Endodermal cell (in vitro differentiated cells): ENCODE results near the gene MAGEB17. TPM values are rescaled to one million over a fixed set of nuclear protein-coding genes. Genes with fewer than 3 reads are reported as not detected.
A peak's percentile ranks its signal among the peaks of the same experiment; 100 is the strongest.

Experiments used
- DNase-seq: peaks from one replicate; pipeline ENCODE4 v3.0.0-alpha.2; 2017
- H3K27ac ChIP-seq: 2 replicates; pipeline ENCODE4 v1.5.1; 2013; ENCODE audit warnings: mild to moderate bottlenecking, low read depth, low read length, moderate library complexity
- H3K27me3 ChIP-seq: 2 replicates; pipeline ENCODE4 v1.6.1; 2013; ENCODE audit warnings: mild to moderate bottlenecking, low read length, moderate library complexity; ENCODE audit not compliant: insufficient read depth, control insufficient read depth, poor library complexity, severe bottlenecking
- H3K36me3 ChIP-seq: 2 replicates; pipeline ENCODE4 v1.7.0; 2013; ENCODE audit warnings: mild to moderate bottlenecking, low read length, moderate library complexity; ENCODE audit not compliant: control insufficient read depth, insufficient read depth
- H3K4me1 ChIP-seq: one replicate; pipeline ENCODE4 v1.7.0; 2013; ENCODE audit warnings: low read length; ENCODE audit not compliant: control insufficient read depth, insufficient read depth
- H3K4me3 ChIP-seq: 2 replicates; pipeline ENCODE4 v1.5.1; 2013; ENCODE audit warnings: mild to moderate bottlenecking, low read length, moderate library complexity
- H3K9ac ChIP-seq: 2 replicates; pipeline ENCODE4 v1.6.1; 2013; ENCODE audit warnings: mild to moderate bottlenecking, low read length, moderate library complexity; ENCODE audit not compliant: poor library complexity, severe bottlenecking; ENCODE audit errors: extremely low read depth
- H3K9me3 ChIP-seq: 2 replicates; pipeline ENCODE4 v1.6.1; 2013; ENCODE audit warnings: mild to moderate bottlenecking, low read length, moderate library complexity; ENCODE audit not compliant: control insufficient read depth
- H3K27ac Mint-ChIP-seq: 2 replicates; pipeline ENCODE4 v1.8.0; 2020; ENCODE audit warnings: mixed read lengths
- H3K27me3 Mint-ChIP-seq: 2 replicates; pipeline ENCODE4 v1.8.0; 2021; ENCODE audit warnings: mild to moderate bottlenecking, mixed read lengths; ENCODE audit not compliant: insufficient read depth
- H3K36me3 Mint-ChIP-seq: 2 replicates; pipeline ENCODE4 v1.8.0; 2020; ENCODE audit warnings: low read depth, mixed read lengths
- H3K4me1 Mint-ChIP-seq: 2 replicates; pipeline ENCODE4 v1.8.0; 2020; ENCODE audit warnings: mixed read lengths
- H3K4me3 Mint-ChIP-seq: 2 replicates; pipeline ENCODE4 v1.8.0; 2020; ENCODE audit warnings: mild to moderate bottlenecking, moderate library complexity, mixed read lengths
- H3K9me3 Mint-ChIP-seq: 2 replicates; pipeline ENCODE4 v1.8.0; 2020; ENCODE audit warnings: mild to moderate bottlenecking, mixed read lengths
- CTCF ChIP-seq: fragments of 200-600 bp; sonication (generic); conservative IDR thresholded peaks from 2 replicates; pipeline ENCODE4 v1.5.0; 2021; ENCODE audit warnings: antibody characterized with exemption, mild to moderate bottlenecking
- WGBS, 2 experiments: methylation state at CpG; one replicate each; pipeline versions ENCODE4 v1.1.5 to v1.1.7; 2013; ENCODE audit warnings: missing lambda C conversion rate in 2 of 2, mixed read lengths in 1 of 2; ENCODE audit not compliant: insufficient coverage in 1 of 2, insufficient read length in 1 of 2; 5-methylcytosine and 5-hydroxymethylcytosine counted together
- total RNA-seq, 2 donors: library from RNA; stranded (reverse); fragmentation: NEBNext Ultra II Directional in 1 of 2; extraction: Animal tissue kit (Norgen Biotek cat#: 25700) in 1 of 2; gene quantifications; 2 replicates in 1 of 2; 3 replicates in 1 of 2; pipeline ENCODE4 v1.2.1, GENCODE V29; 2021

The MAGEB17 gene
- total RNA-seq, 2 donors from 2014 or later: 0.33 to 0.44 TPM

GRCh38 chrX:16130707-16131106 lies 36.6 kb upstream of the MAGEB17 start:
- Histone ChIP-seq H3K4me3 (peak overlapping the region; percentile 58), H3K9me3 (peaks cover 22% of the 10 kb centered on the region), H3K9ac (no peak overlapping the region), H3K4me1 (no peaks in the 10 kb centered on the region), H3K27ac (no peak overlapping the region), H3K27me3 (no peaks in the 10 kb centered on the region), H3K36me3 (no peaks in the 10 kb centered on the region)
- no peak overlapping the region for H3K4me3 Mint-ChIP-seq
- peaks cover 36% of the 10 kb centered on the region for H3K4me1 Mint-ChIP-seq
- H3K27ac Mint-ChIP-seq: no peak overlapping the region
- DNase-seq: peak; percentile 56
- 93% methylated on average over 2 of the region's 2 CpGs; no CpG with 5 or more reads in 1 of the 2 experiments for WGBS, 2 experiments
- no peak for TF ChIP-seq CTCF
- peaks cover 24% of the 10 kb centered on the region for H3K36me3 Mint-ChIP-seq
- peaks cover 23% of the 10 kb centered on the region for H3K9me3 Mint-ChIP-seq
- H3K27me3 Mint-ChIP-seq: peaks cover 3% of the 10 kb centered on the region

- Histone ChIP-seq H3K4me1 (no peaks in the 10 kb centered on the region), H3K27me3 (no peaks in the 10 kb centered on the region), H3K9ac (no peak overlapping the region), H3K36me3 (no peaks in the 10 kb centered on the region), H3K9me3 (peaks cover 21% of the 10 kb centered on the region), H3K27ac (no peak overlapping the region), H3K4me3 (no peak overlapping the region)
- Mint-ChIP-seq H3K4me3 (no peak overlapping the region), H3K9me3 (peaks cover 20% of the 10 kb centered on the region), H3K36me3 (peaks cover 18% of the 10 kb centered on the region), H3K27me3 (no peaks in the 10 kb centered on the region), H3K4me1 (peaks cover 43% of the 10 kb centered on the region), H3K27ac (no peak overlapping the region)
- WGBS, 2 experiments: 92% methylated on average over 1 of the region's 1 CpG; no CpG with 5 or more reads in 1 of the 2 experiments
- no peak for TF ChIP-seq CTCF
- no peak for DNase-seq
Measured at GRCh38 chrX:16134936-16135335, 32.3 kb upstream of the MAGEB17 start.

- H3K27me3 Mint-ChIP-seq: no peaks in the 10 kb centered on the region
- no peaks in the 10 kb centered on the region for H3K27me3 ChIP-seq
- H3K4me3 Mint-ChIP-seq: no peak overlapping the region
- TF ChIP-seq CTCF: no peak
- DNase-seq: no peak
- no peak overlapping the region for H3K4me3 ChIP-seq
- no peak overlapping the region for H3K9ac ChIP-seq
- H3K9me3 ChIP-seq: peaks cover 10% of the 10 kb centered on the region
- H3K4me1 Mint-ChIP-seq: peaks cover 41% of the 10 kb centered on the region
- no peaks in the 10 kb centered on the region for H3K4me1 ChIP-seq
- peaks cover 10% of the 10 kb centered on the region for H3K9me3 Mint-ChIP-seq
- 80 to 88% methylated on average over 1 to 2 of the region's 2 CpGs for WGBS, 2 experiments
- peaks cover 10% of the 10 kb centered on the region for H3K36me3 Mint-ChIP-seq
- H3K27ac Mint-ChIP-seq: no peak overlapping the region
- H3K27ac ChIP-seq: no peak overlapping the region
- H3K36me3 ChIP-seq: no peaks in the 10 kb centered on the region
Measured at GRCh38 chrX:16136080-16136479, 31.2 kb upstream of the MAGEB17 start.
